HFF-Myc (cell line): ENCODE data around the gene VEGFB.
A peak's percentile ranks its signal among the peaks of the same experiment; 100 is the strongest.
"Not testable (repeated sequence)": the region's sequence is repeated elsewhere in the genome, so short reads cannot be mapped to it uniquely, and the experiment has no call there.

Experiments
- DNase-seq: peaks from one replicate; pipeline ENCODE4 v3.0.0-alpha.2; 2011; ENCODE audit warnings: low read depth; ENCODE audit errors: extremely low read depth
- H3K4me3 ChIP-seq: replicated peaks from 2 replicates; pipeline ENCODE4 v1.5.1; 2011; ENCODE audit warnings: low read depth, mild to moderate bottlenecking, control low read depth, low read length
- TF ChIP-seq, protein P1 (sequence below): IDR thresholded peaks from 2 replicates; pipeline ENCODE4 v1.5.1; 2012; ENCODE audit warnings: mild to moderate bottlenecking, low read depth, low read length, control low read depth; ENCODE audit errors: missing control alignments

The VEGFB gene

DNA sequence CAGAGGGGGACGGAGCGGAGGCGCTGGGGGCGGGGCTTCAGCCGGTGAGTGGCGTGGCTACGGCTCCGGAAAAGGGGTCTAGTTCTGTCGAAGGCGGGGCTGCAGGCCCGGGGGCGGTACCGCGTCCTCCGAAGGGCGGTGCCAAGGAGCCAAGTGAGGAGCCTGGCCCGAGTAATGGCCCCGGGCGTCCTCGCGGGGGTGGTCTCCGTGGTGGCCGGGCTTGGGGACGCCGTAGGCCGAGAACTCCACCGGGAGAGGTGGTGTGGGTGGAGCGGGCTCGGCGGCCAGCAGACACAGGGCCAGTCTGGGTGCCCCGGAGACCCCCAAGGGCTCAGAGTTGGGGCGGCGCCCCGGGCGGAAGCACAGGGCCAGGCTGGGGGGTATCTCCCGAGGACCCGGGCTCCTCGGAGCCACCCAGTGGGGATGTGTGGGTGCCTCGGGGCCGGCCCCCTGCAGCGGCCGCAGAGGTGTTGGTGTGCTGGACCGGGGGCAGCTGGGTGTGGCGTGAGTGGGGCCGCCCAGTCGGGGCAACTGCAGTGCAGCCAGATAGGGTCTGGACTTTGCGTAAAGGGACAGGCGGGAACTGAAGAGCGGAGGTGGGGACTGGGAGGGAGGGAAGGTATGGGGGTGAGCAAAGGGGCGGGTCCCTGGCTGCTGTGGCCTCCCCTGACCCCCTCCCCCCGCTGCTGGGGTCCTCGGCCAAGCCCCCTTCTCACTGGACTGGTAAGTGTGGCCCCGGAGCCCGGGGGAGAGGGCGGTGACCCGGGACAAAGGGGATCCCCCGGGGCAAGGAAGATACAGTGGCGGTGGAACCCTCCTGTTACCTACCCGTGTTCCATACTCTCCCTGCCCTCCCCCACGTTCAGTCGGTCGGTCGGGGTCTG is 7.3 kb downstream of the VEGFB start:
- peak; percentile 96 for DNase-seq
- TF ChIP-seq, protein P1, sequence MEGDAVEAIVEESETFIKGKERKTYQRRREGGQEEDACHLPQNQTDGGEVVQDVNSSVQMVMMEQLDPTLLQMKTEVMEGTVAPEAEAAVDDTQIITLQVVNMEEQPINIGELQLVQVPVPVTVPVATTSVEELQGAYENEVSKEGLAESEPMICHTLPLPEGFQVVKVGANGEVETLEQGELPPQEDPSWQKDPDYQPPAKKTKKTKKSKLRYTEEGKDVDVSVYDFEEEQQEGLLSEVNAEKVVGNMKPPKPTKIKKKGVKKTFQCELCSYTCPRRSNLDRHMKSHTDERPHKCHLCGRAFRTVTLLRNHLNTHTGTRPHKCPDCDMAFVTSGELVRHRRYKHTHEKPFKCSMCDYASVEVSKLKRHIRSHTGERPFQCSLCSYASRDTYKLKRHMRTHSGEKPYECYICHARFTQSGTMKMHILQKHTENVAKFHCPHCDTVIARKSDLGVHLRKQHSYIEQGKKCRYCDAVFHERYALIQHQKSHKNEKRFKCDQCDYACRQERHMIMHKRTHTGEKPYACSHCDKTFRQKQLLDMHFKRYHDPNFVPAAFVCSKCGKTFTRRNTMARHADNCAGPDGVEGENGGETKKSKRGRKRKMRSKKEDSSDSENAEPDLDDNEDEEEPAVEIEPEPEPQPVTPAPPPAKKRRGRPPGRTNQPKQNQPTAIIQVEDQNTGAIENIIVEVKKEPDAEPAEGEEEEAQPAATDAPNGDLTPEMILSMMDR: no peak
- H3K4me3 ChIP-seq: peak overlapping the region; percentile 80

DNA sequence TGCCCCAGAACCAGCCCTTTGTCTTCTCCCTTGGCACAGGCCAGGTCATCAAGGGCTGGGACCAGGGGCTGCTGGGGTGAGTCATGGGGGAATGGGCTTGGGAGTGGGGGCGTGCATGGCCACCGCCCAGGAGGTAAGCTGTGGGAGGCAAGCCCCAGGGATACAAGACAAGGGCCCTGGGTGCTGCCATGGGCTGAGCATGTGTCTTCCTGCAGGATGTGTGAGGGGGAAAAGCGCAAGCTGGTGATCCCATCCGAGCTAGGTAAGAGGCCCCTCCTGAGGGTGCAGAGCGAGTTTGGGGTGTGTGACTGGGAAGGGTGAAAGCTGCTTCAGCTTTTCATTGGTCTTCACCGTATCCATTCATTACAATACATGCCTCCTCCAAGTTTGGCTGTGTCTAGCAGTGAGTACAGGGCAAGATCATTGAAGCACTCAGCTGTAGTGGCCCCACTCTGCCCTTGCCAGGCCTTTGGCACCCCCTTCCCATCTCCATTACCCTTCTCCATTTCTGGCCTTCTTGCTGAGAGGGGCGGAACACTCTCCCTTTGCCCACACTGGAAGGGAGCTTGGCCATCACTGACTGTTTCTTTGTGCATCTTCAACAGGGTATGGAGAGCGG is 9.0 kb downstream of the VEGFB start:
- H3K4me3 ChIP-seq: peak overlapping the region; percentile 80; the same call in 1 of the 2 replicates
- DNase-seq: no peak
- TF ChIP-seq, protein P1: no peak

DNA sequence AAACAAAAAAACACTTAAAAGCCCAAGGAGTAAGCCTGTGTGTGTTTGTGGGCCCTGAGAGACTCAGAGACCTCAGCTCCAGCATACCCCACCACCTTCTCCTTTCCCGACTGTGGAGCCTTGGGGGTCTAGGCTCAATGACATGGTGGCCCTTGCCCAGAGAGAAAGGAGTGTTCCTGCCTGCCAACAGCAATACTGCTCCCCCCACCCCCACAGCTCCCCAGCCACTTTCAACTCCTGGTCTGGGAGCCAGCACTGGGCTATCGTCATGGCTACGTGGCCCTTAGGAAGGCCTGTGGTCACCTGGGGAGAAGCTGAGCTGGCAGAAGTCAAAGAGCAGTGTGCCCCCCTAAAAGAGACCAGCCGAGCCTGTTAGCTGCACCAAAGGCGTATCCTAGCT is 9.7 kb downstream of the VEGFB start:
- peak overlapping the region; percentile 99; the same call in 1 of the 2 replicates for H3K4me3 ChIP-seq
- TF ChIP-seq, protein P1: no peak
- no peak for DNase-seq

DNA sequence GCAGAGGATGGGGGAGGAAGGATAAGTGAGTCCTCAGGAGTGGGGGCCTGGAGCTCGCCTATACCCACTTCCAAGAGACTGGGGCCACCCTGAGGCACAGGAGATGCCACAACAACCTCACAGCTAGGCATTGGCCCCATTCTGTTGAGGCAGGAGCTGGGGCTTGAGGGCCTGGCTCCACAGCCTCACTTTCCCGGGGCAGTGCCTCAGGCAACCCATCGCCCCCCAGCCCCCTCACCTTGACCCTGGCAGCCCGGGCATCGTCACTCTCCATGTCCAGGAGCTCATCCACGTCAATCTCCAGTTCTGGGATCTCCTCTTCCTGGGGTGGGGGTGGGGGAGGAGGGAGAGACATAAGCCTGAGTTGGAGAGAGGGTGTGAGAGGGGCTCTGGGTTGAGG is 10.6 kb downstream of the VEGFB start:
- DNase-seq: no peak
- TF ChIP-seq, protein P1: no peak
- peak overlapping the region; percentile 99 for H3K4me3 ChIP-seq

DNA sequence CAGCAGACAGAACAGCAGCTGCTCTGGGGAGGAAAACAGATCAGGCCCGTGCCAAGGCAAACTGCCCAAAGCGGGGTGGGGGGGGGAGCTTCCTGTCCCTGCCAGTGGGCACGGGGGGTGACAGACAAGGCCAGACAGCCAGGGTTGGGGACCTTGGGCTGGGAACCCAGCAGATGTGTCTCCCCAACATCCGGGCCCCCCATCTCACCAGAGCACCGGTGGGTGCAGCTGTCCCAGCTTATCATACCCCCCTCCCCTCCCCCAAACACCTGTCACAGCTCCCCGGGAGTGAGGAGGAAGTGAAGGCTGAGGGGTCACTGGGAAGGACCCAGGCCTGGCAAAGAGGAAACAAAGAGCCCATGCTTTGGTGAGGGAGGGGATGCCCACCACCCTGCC is 11.0 kb downstream of the VEGFB start:
- TF ChIP-seq, protein P1: no peak
- peak overlapping the region; percentile 99 for H3K4me3 ChIP-seq
- no peak for DNase-seq

DNA sequence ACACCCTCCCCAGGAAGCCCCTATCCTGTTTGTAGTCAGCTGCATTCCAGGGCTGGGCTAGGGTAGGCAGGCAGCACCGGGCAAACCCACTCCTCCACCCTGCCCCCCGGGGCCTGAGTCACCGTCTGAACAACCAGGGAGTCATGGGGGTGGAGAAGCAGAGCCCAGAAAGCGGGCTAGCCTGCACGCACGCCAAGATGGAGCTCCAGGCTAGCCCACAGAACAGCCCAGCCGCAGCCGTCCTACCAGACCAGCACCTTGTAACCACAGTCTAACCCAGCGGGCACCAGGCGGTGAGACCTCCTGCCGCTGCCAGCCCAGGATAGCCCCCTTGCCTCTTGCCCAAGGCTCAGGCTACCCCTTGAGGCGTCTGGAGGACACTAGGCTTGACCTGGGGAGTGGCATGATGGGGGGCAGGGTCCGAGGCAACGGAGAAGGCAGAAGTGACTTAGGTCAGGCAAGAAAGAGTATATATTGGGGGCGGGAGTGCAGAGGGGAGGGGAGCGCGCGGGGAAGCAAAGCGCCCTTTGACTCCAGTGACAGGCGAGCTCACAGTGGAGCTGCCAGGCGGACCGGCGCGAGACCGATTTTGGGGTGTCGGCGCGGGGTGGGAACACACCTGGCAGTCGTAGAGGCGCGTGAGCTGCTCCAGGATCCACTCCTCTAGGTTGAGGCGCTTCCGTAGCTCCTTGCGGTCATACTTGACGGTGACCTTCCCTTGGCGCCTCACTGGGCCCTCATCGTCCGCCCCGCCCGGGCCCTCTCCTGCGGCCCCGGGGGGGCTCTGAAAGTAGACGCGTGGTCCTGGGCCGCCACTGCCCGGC is 11.6 kb downstream of the VEGFB start:
- no peak for DNase-seq
- H3K4me3 ChIP-seq: peak overlapping the region; percentile 99
- TF ChIP-seq, protein P1: no peak

DNA sequence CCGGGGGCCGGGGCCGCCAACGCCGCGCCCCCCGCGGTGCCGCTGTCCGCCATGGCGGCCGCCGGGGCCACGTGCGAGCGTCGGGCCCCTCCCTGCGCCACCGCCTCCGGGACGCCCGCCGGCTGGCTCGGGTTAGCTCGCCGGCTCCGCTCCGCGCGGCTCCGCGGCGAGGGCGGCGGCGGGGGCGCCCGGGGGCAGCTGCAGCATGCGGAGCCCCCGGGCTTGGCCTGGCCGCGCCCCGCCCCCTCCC is 12.2 kb downstream of the VEGFB start:
- DNase-seq: not testable (repeated sequence)
- H3K4me3 ChIP-seq: peak overlapping the region; percentile 99
